Naive thymus-derived CD4-positive, alpha-beta T cell (primary cell): Measurements from ENCODE around the gene DUSP23. TPM values are rescaled to one million over a fixed set of nuclear protein-coding genes. Genes with fewer than 3 reads are reported as not detected.
A peak's percentile ranks its signal among the peaks of the same experiment; 100 is the strongest.

Experiments
- ATAC-seq: fragments of 150-1000 bp; cut with Tn5 transposase; 2 replicates; pipeline ENCODE4 v1.10.0; 2021; ENCODE audit warnings: mild to moderate bottlenecking, moderate library complexity
- CTCF ChIA-PET: fragments of 350-600 bp; sonication (Branson Sonifier 250); formaldehyde crosslinking; loops from one replicate; lab custom pipeline; 2021; ENCODE audit warnings: antibody characterized with exemption; lab: Charles Lee
- POLR2A ChIA-PET: fragments of 350-600 bp; sonication (Branson Sonifier 250); formaldehyde crosslinking; loops from one replicate; lab custom pipeline; 2021; ENCODE audit warnings: antibody characterized with exemption, inconsistent platforms; lab: Charles Lee
- DNase-seq, 9 donors: peaks; one replicate each; pipeline versions ENCODE4 v3.0.0 to v3.0.0-alpha.2; 2020 to 2022; ENCODE audit warnings: mixed read lengths in 1 of 9
- H3K27ac ChIP-seq: one replicate; pipeline ENCODE4 v1.7.0; 2013; ENCODE audit warnings: mild to moderate bottlenecking, low read depth, low read length, moderate library complexity
- H3K27me3 ChIP-seq, 2 donors: one replicate each; pipeline ENCODE4 v1.7.0; 2013; ENCODE audit warnings: low read length in 2 of 2, mild to moderate bottlenecking in 2 of 2, moderate library complexity in 2 of 2; ENCODE audit not compliant: control insufficient read depth in 2 of 2, insufficient read depth in 2 of 2
- H3K36me3 ChIP-seq, 3 experiments: 1 replicate in 2 of 3; 2 replicates in 1 of 3; pipeline ENCODE4 v1.7.0; 2013; ENCODE audit warnings: low read length in 3 of 3, mild to moderate bottlenecking in 3 of 3, moderate library complexity in 1 of 3; ENCODE audit not compliant: insufficient read depth in 3 of 3, control insufficient read depth in 2 of 3
- H3K4me1 ChIP-seq, 2 donors: one replicate each; pipeline ENCODE4 v1.7.0; 2013; ENCODE audit warnings: low read length in 2 of 2, mild to moderate bottlenecking in 2 of 2, moderate library complexity in 1 of 2; ENCODE audit not compliant: control insufficient read depth in 2 of 2, insufficient read depth in 2 of 2
- H3K4me3 ChIP-seq: 2 replicates; pipeline ENCODE4 v1.7.0; 2013; ENCODE audit warnings: mild to moderate bottlenecking, low read length
- H3K9me3 ChIP-seq, 3 experiments: 1 replicate in 2 of 3; 2 replicates in 1 of 3; pipeline ENCODE4 v1.7.0; 2013; ENCODE audit warnings: low read length in 3 of 3; ENCODE audit not compliant: control insufficient read depth in 2 of 3
- H3K27ac Mint-ChIP-seq, 9 donors: one replicate each; pipeline ENCODE4 v1.8.0; 2020 to 2022; ENCODE audit warnings: mixed read lengths in 9 of 9, mild to moderate bottlenecking in 8 of 9, moderate library complexity in 5 of 9, inconsistent platforms in 2 of 9
- H3K27me3 Mint-ChIP-seq, 5 donors: one replicate each; pipeline ENCODE4 v1.8.0; 2021 to 2022; ENCODE audit warnings: mixed read lengths in 5 of 5, mild to moderate bottlenecking in 1 of 5
- H3K36me3 Mint-ChIP-seq, 5 donors: one replicate each; pipeline ENCODE4 v1.8.0; 2020 to 2022; ENCODE audit warnings: mixed read lengths in 5 of 5, mild to moderate bottlenecking in 3 of 5, inconsistent platforms in 1 of 5
- H3K4me1 Mint-ChIP-seq, 7 donors: one replicate each; pipeline ENCODE4 v1.8.0; 2020 to 2022; ENCODE audit warnings: mixed read lengths in 7 of 7, mild to moderate bottlenecking in 3 of 7, inconsistent platforms in 1 of 7
- H3K4me3 Mint-ChIP-seq, 10 donors: one replicate each; pipeline ENCODE4 v1.8.0; 2020 to 2022; ENCODE audit warnings: mild to moderate bottlenecking in 10 of 10, mixed read lengths in 10 of 10, moderate library complexity in 6 of 10, inconsistent platforms in 2 of 10
- H3K9me3 Mint-ChIP-seq, 11 donors: one replicate each; pipeline ENCODE4 v1.8.0; 2020 to 2022; ENCODE audit warnings: mixed read lengths in 11 of 11, mild to moderate bottlenecking in 4 of 11, inconsistent platforms in 1 of 11, moderate library complexity in 1 of 11
- intact Hi-C, 2 donors: fragments of 100-400 bp; cut with micrococcal nuclease; formaldehyde crosslinking; loops; one replicate each; pipeline ENCODE4 v1.15.1; 2023
- polyA plus RNA-seq, 2 donors: library from polyadenylated mRNA; unstranded; fragments of 300-500 nt; fragmentation: Illumina TruSeq; gene quantifications; one replicate each; pipeline ENCODE4 v1.2.3, GENCODE V29; 2021
- total RNA-seq, 6 experiments: library from RNA in 5 of 6; stranded (reverse) in 5 of 6; gene quantifications; 1 replicate in 5 of 6; 2 replicates in 1 of 6; pipeline ENCODE4 v1.2.3 and lab custom pipeline; 2021 to 2026

Gene DUSP23
- total and polyA plus RNA-seq, 7 experiments from 2014 or later: 7.4 to 38.0 (median 13.9) TPM

DNA sequence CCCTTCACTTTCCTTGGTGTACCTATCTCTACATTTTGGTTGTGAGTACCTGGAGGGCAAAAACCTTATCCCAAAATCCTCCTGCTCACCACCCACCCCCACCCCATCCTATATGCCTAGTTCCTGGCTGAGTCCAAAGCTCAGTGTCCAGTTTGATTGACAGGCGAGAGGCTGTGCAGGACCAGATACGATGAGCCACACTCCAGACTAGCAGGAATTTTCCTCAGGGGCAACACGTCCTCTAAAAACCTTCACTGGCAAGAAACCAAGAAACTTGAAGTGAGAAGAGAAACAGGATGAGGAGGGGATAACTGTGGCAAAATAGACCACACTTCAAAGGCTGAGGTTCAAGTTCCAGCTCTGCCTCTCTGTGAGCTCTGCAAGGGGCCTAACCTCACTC lies 44.8 kb downstream of the DUSP23 start:
- Mint-ChIP-seq H3K4me1 (peaks cover 44 to 67% (median 48%) of the 10 kb centered on the region in 7 donors), H3K36me3 (peaks cover 0 to 30% (median 0%) of the 10 kb centered on the region in 5 donors), H3K9me3 (peaks cover 0 to 16% (median 4%) of the 10 kb centered on the region in 11 donors), H3K4me3 (peak overlapping the region in 7 of 10 donors; percentile 28 to 75 (median 61)), H3K27me3 (peaks cover 0 to 48% (median 0%) of the 10 kb centered on the region in 5 donors), H3K27ac (peak overlapping the region in 7 of 9 donors; percentile 1 to 76 (median 65))
- Histone ChIP-seq H3K4me1 (peaks cover 31 to 52% of the 10 kb centered on the region in 2 donors), H3K9me3 (peaks cover 0 to 7% (median 0%) of the 10 kb centered on the region in 3 experiments), H3K27me3 (no peaks in the 10 kb centered on the region), H3K27ac (no peak overlapping the region), H3K4me3 (no peak overlapping the region), H3K36me3 (no peaks in the 10 kb centered on the region)
- intact Hi-C loops: loop anchor here in 1 of 2 donors (5.0 kb wide), 1 partner anchor 43 kb away; the partner anchor contains the start of gene DUSP23
- DNase-seq (no peak), ATAC-seq (no peak)
- POLR2A ChIA-PET: interaction anchor here (0.9 kb wide), 1 partner anchor 48 kb away, joined by 3 read pairs; no protein-coding TSS in a partner anchor
- CTCF ChIA-PET: interaction anchor here (0.6 kb wide), 1 partner anchor 25 kb away, joined by 3 read pairs; no protein-coding TSS in a partner anchor

- peaks cover 31 to 52% of the 10 kb centered on the region in 2 donors for H3K4me1 ChIP-seq
- intact Hi-C loops: loop anchor here in 1 of 2 donors (2.0 to 5.0 kb wide), 2 partner anchors 44 to 64 kb away; partner anchors contain the start of gene DUSP23
- H3K4me3 ChIP-seq: peak within 1 kb of the TSS; percentile 31
- H3K36me3 ChIP-seq: no peaks in the 10 kb centered on the region
- no peaks in the 10 kb centered on the region for H3K27me3 ChIP-seq
- Mint-ChIP-seq H3K27ac (peak within 1 kb of the TSS in 8 of 9 donors; percentile 48 to 79 (median 66)), H3K36me3 (peaks cover 0 to 30% (median 0%) of the 10 kb centered on the region in 5 donors), H3K27me3 (peaks cover 0 to 50% (median 0%) of the 10 kb centered on the region in 5 donors), H3K9me3 (peaks cover 0 to 16% (median 4%) of the 10 kb centered on the region in 11 donors), H3K4me3 (peak within 1 kb of the TSS in 9 of 10 donors; percentile 17 to 75 (median 61)), H3K4me1 (peaks cover 44 to 67% (median 48%) of the 10 kb centered on the region in 7 donors)
- no peak within 1 kb of the TSS for H3K27ac ChIP-seq
- DNase-seq: peak in 6 of 9 donors; percentile 19 to 53 (median 28)
- ChIA-PET POLR2A (no interaction called here), CTCF (interaction anchor here (0.7 kb wide), 1 partner anchor 27 kb away, joined by 3 read pairs; no protein-coding TSS in a partner anchor)
- ATAC-seq: peak; percentile 67
- H3K9me3 ChIP-seq: peaks cover 0 to 7% (median 0%) of the 10 kb centered on the region in 3 experiments
Measured at GRCh38 chr1:159826441-159827101, 45.8 kb downstream of the DUSP23 start, which contains the start of gene SLAMF8. TSS of gene SLAMF8 (plus strand) at chr1:159826873. CDS start at chr1:159826899, 26 bp downstream.

GRCh38 chr1:159827102-159827490 lies 46.3 kb downstream of the DUSP23 start:
- Mint-ChIP-seq H3K9me3 (peaks cover 0 to 16% (median 4%) of the 10 kb centered on the region in 11 donors), H3K4me1 (peaks cover 44 to 67% (median 48%) of the 10 kb centered on the region in 7 donors), H3K4me3 (peak overlapping the region in 9 of 10 donors; percentile 7 to 72 (median 38)), H3K36me3 (peaks cover 0 to 30% (median 0%) of the 10 kb centered on the region in 5 donors), H3K27ac (peak overlapping the region in 6 of 9 donors; percentile 9 to 67 (median 57)), H3K27me3 (peaks cover 0 to 50% (median 0%) of the 10 kb centered on the region in 5 donors)
- Histone ChIP-seq H3K4me1 (peaks cover 31 to 52% of the 10 kb centered on the region in 2 donors), H3K27me3 (no peaks in the 10 kb centered on the region), H3K36me3 (no peaks in the 10 kb centered on the region), H3K4me3 (peak overlapping the region; percentile 31), H3K27ac (no peak overlapping the region), H3K9me3 (peaks cover 0 to 7% (median 0%) of the 10 kb centered on the region in 3 experiments)
- DNase-seq (no peak), ATAC-seq (peak; percentile 34)
- CTCF ChIA-PET: no interaction called here
- intact Hi-C loops: loop anchor here in 1 of 2 donors (2.0 to 5.0 kb wide), 2 partner anchors 45 to 64 kb away; partner anchors contain the start of gene DUSP23
- POLR2A ChIA-PET: no interaction called here

GRCh38 chr1:159827549-159827948 lies 46.8 kb downstream of the DUSP23 start:
- peaks cover 0 to 49% (median 0%) of the 10 kb centered on the region in 5 donors for H3K27me3 Mint-ChIP-seq
- H3K9me3 ChIP-seq: peaks cover 0 to 7% (median 0%) of the 10 kb centered on the region in 3 experiments
- peak overlapping the region in 2 of 9 donors; percentile 17 to 67 for H3K27ac Mint-ChIP-seq
- H3K4me1 Mint-ChIP-seq: peaks cover 44 to 67% (median 48%) of the 10 kb centered on the region in 7 donors
- peak overlapping the region in 8 of 10 donors; percentile 11 to 72 (median 42) for H3K4me3 Mint-ChIP-seq
- H3K36me3 Mint-ChIP-seq: peaks cover 0 to 30% (median 0%) of the 10 kb centered on the region in 5 donors
- H3K4me3 ChIP-seq: peak overlapping the region; percentile 31
- H3K27me3 ChIP-seq: no peaks in the 10 kb centered on the region
- peaks cover 0 to 16% (median 4%) of the 10 kb centered on the region in 11 donors for H3K9me3 Mint-ChIP-seq
- ChIA-PET POLR2A (no interaction called here), CTCF (no interaction called here)
- no peak overlapping the region for H3K27ac ChIP-seq
- H3K4me1 ChIP-seq: peaks cover 31 to 52% of the 10 kb centered on the region in 2 donors
- intact Hi-C loops: loop anchor here in 1 of 2 donors (2.0 to 5.0 kb wide), 2 partner anchors 45 to 63 kb away; partner anchors contain the start of gene DUSP23
- ATAC-seq: no peak
- DNase-seq: no peak
- H3K36me3 ChIP-seq: no peaks in the 10 kb centered on the region

DNA sequence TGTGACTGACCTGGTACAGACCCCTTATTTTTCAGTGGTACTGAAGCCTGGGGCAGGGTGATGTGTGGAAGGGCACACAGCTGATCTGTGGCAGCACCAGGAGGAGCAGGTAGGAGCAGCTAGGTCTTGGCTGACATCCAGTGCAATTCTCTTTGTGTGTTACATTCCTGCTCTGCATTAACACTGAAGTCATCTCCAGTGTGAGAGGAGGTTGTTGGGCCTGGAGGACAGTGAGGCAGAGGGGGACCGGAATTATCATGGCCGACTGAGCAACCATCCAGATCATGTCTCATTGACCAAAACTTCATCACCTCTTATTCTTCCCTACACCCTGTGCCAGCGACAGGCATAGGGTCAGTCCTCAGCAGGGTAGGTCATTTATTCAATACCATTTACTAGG lies 47.4 kb downstream of the DUSP23 start:
- Mint-ChIP-seq H3K36me3 (peaks cover 0 to 30% (median 0%) of the 10 kb centered on the region in 5 donors), H3K4me3 (peak overlapping the region in 5 of 10 donors; percentile 18 to 63 (median 49)), H3K27ac (peak overlapping the region in 2 of 9 donors; percentile 38 to 67), H3K4me1 (peaks cover 44 to 67% (median 48%) of the 10 kb centered on the region in 7 donors), H3K9me3 (peaks cover 0 to 16% (median 4%) of the 10 kb centered on the region in 11 donors), H3K27me3 (peaks cover 0 to 46% (median 0%) of the 10 kb centered on the region in 5 donors)
- DNase-seq (no peak), ATAC-seq (no peak)
- Histone ChIP-seq H3K27me3 (no peaks in the 10 kb centered on the region), H3K36me3 (no peaks in the 10 kb centered on the region), H3K27ac (no peak overlapping the region), H3K4me1 (peaks cover 31 to 52% of the 10 kb centered on the region in 2 donors), H3K9me3 (peaks cover 0 to 7% (median 0%) of the 10 kb centered on the region in 3 experiments), H3K4me3 (peak overlapping the region; percentile 11)
- intact Hi-C loops: loop anchor here in 1 of 2 donors (5.0 kb wide), 1 partner anchor 46 kb away; the partner anchor contains the start of gene DUSP23
- POLR2A ChIA-PET: no interaction called here
- CTCF ChIA-PET: interaction anchor here (1.0 kb wide), 1 partner anchor 65 kb away, joined by 3 read pairs; no protein-coding TSS in a partner anchor
